ENCODE measurements around the gene ZBTB1. TPM values are rescaled to one million over a fixed set of nuclear protein-coding genes. Genes with fewer than 3 reads are reported as not detected.

The ZBTB1 gene
- total RNA-seq, 6 experiments from 2014 or later: 10.6 to 16.8 (median 14.9) TPM

DNA sequence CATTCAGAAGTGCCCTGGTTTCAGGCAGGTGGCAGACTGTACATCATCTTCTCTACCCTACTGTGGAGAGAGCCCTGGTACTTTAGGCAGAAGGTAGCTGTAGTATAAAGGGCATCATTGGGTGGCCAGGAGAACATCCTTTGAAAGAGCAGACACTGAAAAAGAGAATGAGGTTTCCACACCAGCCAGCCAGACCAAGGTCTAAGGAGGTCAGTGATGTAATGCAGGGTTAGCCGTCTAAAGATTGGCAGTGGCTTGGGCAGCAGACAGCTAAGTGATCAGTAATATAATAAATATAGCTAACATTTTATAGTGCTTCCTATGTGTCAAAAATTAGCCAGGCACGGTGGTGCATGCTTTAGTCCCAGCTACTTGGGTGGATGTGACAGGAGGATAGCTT is 12.9 kb upstream of the ZBTB1 start:
- Histone ChIP-seq H3K27ac (no peak overlapping the region), H3K27me3 (no peaks in the 10 kb centered on the region), H3K9me3 (no peaks in the 10 kb centered on the region), H3K4me3 (no peak overlapping the region), H3K36me3 (peaks cover 0 to 21% (median 3%) of the 10 kb centered on the region in 4 donors), H3K4me1 (peaks cover 0 to 7% (median 2%) of the 10 kb centered on the region in 4 donors)
- no peak for DNase-seq
- 70% methylated on average over 2 of the region's 2 CpGs for WGBS (ENCODE audit: insufficient coverage, low coverage, low lambda C conversion rate, missing lambda C conversion rate)
- TF ChIP-seq, protein P1, sequence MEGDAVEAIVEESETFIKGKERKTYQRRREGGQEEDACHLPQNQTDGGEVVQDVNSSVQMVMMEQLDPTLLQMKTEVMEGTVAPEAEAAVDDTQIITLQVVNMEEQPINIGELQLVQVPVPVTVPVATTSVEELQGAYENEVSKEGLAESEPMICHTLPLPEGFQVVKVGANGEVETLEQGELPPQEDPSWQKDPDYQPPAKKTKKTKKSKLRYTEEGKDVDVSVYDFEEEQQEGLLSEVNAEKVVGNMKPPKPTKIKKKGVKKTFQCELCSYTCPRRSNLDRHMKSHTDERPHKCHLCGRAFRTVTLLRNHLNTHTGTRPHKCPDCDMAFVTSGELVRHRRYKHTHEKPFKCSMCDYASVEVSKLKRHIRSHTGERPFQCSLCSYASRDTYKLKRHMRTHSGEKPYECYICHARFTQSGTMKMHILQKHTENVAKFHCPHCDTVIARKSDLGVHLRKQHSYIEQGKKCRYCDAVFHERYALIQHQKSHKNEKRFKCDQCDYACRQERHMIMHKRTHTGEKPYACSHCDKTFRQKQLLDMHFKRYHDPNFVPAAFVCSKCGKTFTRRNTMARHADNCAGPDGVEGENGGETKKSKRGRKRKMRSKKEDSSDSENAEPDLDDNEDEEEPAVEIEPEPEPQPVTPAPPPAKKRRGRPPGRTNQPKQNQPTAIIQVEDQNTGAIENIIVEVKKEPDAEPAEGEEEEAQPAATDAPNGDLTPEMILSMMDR (IDR thresholded peaks at IDR 0.05): no peak
- peak; percentile 25 to 74 (median 50) for ATAC-seq
- intact Hi-C loops (cut with DNase I): no loop called here

DNA sequence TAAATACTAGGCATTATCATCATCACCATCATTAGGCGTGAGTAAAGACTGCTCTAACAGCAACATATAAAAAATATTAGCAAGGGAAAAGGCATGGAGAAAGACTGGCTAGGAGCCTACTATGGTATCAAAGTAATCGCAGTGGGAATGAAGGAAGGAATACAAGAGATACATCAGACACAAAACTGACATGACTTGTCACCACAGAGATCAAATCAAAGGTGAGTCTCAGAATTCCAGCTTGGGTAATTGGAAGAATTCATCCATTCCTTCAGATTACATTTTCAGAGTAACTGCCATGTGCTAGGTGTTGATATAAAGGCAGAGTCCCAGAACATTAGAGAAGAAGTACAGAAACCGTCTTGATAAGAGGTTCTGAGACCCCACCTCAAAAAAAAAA is 11.1 kb upstream of the ZBTB1 start:
- TF ChIP-seq POLR2A (IDR thresholded peaks at IDR 0.05): no peak
- TF ChIP-seq, protein P1 (IDR thresholded peaks at IDR 0.05): no peak
- Histone ChIP-seq H3K27me3 (no peaks in the 10 kb centered on the region), H3K4me1 (peaks cover 0 to 14% (median 3%) of the 10 kb centered on the region in 4 donors), H3K9me3 (no peaks in the 10 kb centered on the region), H3K36me3 (peaks cover 0 to 4% (median under 1%) of the 10 kb centered on the region in 4 donors), H3K27ac (no peak overlapping the region), H3K4me3 (no peak overlapping the region)
- no peak for DNase-seq
- ATAC-seq: no peak
- 84% methylated on average over 3 of the region's 3 CpGs for WGBS (ENCODE audit: insufficient coverage, low coverage, low lambda C conversion rate, missing lambda C conversion rate)
- intact Hi-C loops (cut with DNase I): no loop called here

DNA sequence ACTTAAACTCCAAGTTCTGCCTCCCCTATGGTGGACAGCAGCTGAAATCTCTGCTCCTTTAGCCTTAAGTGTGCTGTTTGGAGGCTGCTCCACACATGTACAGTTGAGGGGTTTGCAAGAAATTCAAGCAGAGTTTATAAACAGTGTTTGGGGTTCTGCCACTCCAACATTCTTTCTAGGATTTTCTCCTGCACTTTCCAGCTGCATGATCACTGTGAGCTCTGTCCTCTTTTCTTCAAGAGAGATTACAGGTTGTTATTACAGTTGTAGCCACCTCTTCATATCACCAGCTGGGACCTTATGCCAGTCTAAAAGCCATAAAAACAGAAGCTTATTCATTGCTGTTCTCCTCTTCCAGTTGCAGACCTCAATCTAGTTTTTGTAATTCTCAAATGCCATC is 9.3 kb upstream of the ZBTB1 start:
- H3K9me3 ChIP-seq: no peaks in the 10 kb centered on the region
- H3K4me1 ChIP-seq: peaks cover 0 to 10% (median 2%) of the 10 kb centered on the region in 4 donors
- no peaks in the 10 kb centered on the region for H3K36me3 ChIP-seq
- no peak overlapping the region for H3K27ac ChIP-seq
- ATAC-seq (no peak), DNase-seq (no peak)
- no peak overlapping the region for H3K4me3 ChIP-seq
- no peak for TF ChIP-seq POLR2A (IDR thresholded peaks at IDR 0.05)
- TF ChIP-seq, protein P1 (IDR thresholded peaks at IDR 0.05): no peak
- intact Hi-C loops (cut with DNase I): no loop called here
- no peaks in the 10 kb centered on the region for H3K27me3 ChIP-seq

DNA sequence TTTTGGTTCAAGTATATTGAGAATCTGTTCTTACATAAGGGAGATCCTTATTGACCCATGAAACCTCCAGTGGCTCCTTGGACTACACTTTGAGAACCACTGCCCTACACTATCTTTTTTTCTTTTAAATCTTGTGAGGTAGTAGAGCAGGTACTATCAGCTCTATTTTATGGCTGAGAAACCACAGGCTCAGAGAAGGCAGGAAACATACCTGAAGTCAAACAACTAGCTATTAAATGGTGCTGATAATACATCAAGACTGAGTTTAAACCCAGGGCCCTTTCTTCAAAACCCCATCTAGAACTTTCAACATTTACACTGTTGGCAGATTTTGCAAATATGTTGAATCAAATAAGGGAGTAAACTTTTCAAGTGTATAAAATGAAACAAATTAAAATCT is 7.8 kb upstream of the ZBTB1 start:
- Histone ChIP-seq H3K36me3 (no peaks in the 10 kb centered on the region), H3K9me3 (no peaks in the 10 kb centered on the region), H3K27ac (no peak overlapping the region), H3K4me3 (no peak overlapping the region), H3K4me1 (peaks cover 0 to 25% (median 8%) of the 10 kb centered on the region in 4 donors), H3K27me3 (no peaks in the 10 kb centered on the region)
- ATAC-seq: no peak
- intact Hi-C loops (cut with DNase I): no loop called here
- TF ChIP-seq POLR2A (IDR thresholded peaks at IDR 0.05): no peak
- TF ChIP-seq, protein P1 (IDR thresholded peaks at IDR 0.05): no peak
- DNase-seq: no peak

DNA sequence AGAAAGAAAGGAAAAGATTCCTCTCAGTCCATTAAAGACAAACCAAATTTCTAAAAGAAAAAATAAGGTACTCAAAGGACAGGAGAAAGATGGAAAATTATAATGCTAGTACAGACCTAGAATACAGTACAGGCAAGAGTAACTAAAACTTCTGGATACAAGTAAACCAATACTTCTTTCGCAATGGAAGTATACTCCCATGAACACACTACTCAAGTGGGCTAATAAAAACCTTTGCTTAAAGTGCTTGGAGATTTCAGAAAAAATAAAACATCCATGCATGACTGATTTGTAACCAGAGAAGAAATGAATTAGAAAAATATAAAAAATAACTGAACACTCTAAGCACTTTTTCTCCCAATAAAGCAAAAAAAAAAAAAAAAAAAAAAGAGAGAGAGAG is 4.5 kb upstream of the ZBTB1 start:
- peak overlapping the region in 1 of 3 donors; percentile 98 for H3K27ac ChIP-seq
- intact Hi-C loops (cut with DNase I): no loop called here
- H3K4me1 ChIP-seq: peaks cover 0 to 35% (median 12%) of the 10 kb centered on the region in 4 donors
- 100% methylated on average over 1 of the region's 1 CpG for WGBS (ENCODE audit: insufficient coverage, low coverage, low lambda C conversion rate, missing lambda C conversion rate)
- ATAC-seq (no peak), DNase-seq (no peak)
- H3K9me3 ChIP-seq: no peaks in the 10 kb centered on the region
- H3K4me3 ChIP-seq: no peak overlapping the region
- no peaks in the 10 kb centered on the region for H3K36me3 ChIP-seq
- H3K27me3 ChIP-seq: no peaks in the 10 kb centered on the region
- TF ChIP-seq, protein P1 (IDR thresholded peaks at IDR 0.05): no peak
- TF ChIP-seq POLR2A (IDR thresholded peaks at IDR 0.05): no peak
